Measurements from ENCODE around the gene RIMBP2.

DNA sequence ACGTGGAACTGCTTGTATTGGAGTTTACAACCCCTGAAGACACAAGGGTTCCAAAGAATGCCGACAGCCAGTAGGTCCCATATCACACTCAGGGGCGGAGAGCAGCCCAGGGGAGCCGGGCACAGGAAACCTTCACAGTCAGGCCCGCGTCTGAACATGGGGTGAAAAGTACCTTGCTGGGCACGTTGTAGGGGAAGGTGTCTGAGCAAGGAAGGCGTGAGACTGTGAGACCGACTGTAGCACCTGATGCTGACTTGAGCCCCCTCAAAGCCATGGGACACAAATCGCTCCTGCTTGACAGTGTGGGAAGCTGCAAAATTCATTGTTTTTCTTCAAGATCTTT lies 14.7 kb downstream of the RIMBP2 start:
- TF ChIP-seq POLR2A (IDR thresholded peaks at IDR 0.05) (no peak), EP300 (IDR thresholded peaks at IDR 0.05) (no peak)
- TF ChIP-seq, protein P1, sequence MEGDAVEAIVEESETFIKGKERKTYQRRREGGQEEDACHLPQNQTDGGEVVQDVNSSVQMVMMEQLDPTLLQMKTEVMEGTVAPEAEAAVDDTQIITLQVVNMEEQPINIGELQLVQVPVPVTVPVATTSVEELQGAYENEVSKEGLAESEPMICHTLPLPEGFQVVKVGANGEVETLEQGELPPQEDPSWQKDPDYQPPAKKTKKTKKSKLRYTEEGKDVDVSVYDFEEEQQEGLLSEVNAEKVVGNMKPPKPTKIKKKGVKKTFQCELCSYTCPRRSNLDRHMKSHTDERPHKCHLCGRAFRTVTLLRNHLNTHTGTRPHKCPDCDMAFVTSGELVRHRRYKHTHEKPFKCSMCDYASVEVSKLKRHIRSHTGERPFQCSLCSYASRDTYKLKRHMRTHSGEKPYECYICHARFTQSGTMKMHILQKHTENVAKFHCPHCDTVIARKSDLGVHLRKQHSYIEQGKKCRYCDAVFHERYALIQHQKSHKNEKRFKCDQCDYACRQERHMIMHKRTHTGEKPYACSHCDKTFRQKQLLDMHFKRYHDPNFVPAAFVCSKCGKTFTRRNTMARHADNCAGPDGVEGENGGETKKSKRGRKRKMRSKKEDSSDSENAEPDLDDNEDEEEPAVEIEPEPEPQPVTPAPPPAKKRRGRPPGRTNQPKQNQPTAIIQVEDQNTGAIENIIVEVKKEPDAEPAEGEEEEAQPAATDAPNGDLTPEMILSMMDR (IDR thresholded peaks at IDR 0.05) = no peak
